Keratinocyte (primary cell): ENCODE measurements around the gene RAB29.

Source experiments
- EZH2 ChIP-seq: IDR thresholded peaks from one replicate; pipeline ENCODE4 v1.6.1; 2012; ENCODE audit warnings: inconsistent platforms, mild to moderate bottlenecking, low read length, moderate library complexity
- TF ChIP-seq, protein P1 (sequence below), 3 experiments: IDR thresholded peaks in 1 of 3; conservative IDR thresholded peaks in 1 of 3; optimal IDR thresholded peaks in 1 of 3; 2 replicates in 2 of 3; 3 replicates in 1 of 3; pipeline versions ENCODE3 to v1.5.1; 2011; ENCODE audit warnings: low read length in 3 of 3, mild to moderate bottlenecking in 3 of 3, moderate library complexity in 2 of 3, control low read depth in 1 of 3, inconsistent platforms in 1 of 3; ENCODE audit not compliant: insufficient read depth in 2 of 3; ENCODE audit errors: extremely low read depth in 1 of 3

DNA sequence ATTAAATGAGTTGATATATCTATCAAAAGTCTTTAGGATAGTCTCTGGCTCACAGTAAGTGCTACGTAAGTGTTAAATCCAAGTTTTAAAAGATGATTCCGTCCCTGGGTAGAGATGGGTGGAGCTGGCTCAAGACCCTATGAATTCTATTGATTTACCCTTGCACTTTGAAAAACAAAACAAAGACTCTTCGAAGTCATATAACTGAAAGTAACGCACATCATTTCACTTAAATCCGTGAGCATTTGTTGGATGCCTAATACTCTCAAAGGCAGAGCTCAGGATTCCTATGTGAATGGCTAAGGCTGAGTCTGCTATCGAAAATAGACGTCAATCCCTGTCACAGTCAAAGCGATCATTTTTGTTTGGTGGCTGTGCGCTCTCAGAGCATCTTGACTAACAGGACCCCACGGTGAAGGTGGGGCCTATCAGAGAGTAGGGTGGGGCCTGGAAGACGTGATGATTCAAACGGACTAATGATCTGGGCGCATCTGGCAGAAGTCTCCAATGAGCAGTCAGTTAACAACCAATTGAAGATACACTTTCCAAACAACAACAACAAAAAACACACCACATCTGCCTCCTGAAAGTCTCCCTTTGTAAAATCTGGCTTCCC is 24.1 kb downstream of the RAB29 start:
- TF ChIP-seq, protein P1, sequence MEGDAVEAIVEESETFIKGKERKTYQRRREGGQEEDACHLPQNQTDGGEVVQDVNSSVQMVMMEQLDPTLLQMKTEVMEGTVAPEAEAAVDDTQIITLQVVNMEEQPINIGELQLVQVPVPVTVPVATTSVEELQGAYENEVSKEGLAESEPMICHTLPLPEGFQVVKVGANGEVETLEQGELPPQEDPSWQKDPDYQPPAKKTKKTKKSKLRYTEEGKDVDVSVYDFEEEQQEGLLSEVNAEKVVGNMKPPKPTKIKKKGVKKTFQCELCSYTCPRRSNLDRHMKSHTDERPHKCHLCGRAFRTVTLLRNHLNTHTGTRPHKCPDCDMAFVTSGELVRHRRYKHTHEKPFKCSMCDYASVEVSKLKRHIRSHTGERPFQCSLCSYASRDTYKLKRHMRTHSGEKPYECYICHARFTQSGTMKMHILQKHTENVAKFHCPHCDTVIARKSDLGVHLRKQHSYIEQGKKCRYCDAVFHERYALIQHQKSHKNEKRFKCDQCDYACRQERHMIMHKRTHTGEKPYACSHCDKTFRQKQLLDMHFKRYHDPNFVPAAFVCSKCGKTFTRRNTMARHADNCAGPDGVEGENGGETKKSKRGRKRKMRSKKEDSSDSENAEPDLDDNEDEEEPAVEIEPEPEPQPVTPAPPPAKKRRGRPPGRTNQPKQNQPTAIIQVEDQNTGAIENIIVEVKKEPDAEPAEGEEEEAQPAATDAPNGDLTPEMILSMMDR (optimal IDR thresholded peaks at IDR 0.05 in 1 of 3, IDR thresholded peaks at IDR 0.05 in 1 of 3, conservative IDR thresholded peaks at IDR 0.05 in 1 of 3; ENCODE audit: extremely low read depth in 1 of 3, insufficient read depth in 2 of 3, low read length in 3 of 3), result no peak
- no peak for TF ChIP-seq EZH2
